GM08714 (cell line): Measurements from ENCODE around the gene ATP6V1F.

Experiments used
- H3K4me3 ChIP-seq: fragments of 200-500 bp; sonication (Bioruptor generic); 2 replicates; pipeline ENCODE4 v1.5.1; 2014; ENCODE audit warnings: mild to moderate bottlenecking, low read length, inconsistent platforms
- ZNF274 ChIP-seq: IDR thresholded peaks from 2 replicates; pipeline ENCODE4 v1.6.1; 2012; ENCODE audit warnings: mild to moderate bottlenecking, low read depth, low read length

Gene ATP6V1F

GRCh38 chr7:128840326-128841170, 22.1 kb upstream of the ATP6V1F start:
- no peak overlapping the region for H3K4me3 ChIP-seq
- TF ChIP-seq ZNF274 = no peak

- H3K4me3 ChIP-seq = no peak overlapping the region
- TF ChIP-seq ZNF274 = no peak
Observed at GRCh38 chr7:128841171-128841690, 21.4 kb upstream of the ATP6V1F start.

GRCh38 chr7:128841921-128842673, 20.6 kb upstream of the ATP6V1F start:
- no peak for TF ChIP-seq ZNF274
- no peak overlapping the region for H3K4me3 ChIP-seq

DNA sequence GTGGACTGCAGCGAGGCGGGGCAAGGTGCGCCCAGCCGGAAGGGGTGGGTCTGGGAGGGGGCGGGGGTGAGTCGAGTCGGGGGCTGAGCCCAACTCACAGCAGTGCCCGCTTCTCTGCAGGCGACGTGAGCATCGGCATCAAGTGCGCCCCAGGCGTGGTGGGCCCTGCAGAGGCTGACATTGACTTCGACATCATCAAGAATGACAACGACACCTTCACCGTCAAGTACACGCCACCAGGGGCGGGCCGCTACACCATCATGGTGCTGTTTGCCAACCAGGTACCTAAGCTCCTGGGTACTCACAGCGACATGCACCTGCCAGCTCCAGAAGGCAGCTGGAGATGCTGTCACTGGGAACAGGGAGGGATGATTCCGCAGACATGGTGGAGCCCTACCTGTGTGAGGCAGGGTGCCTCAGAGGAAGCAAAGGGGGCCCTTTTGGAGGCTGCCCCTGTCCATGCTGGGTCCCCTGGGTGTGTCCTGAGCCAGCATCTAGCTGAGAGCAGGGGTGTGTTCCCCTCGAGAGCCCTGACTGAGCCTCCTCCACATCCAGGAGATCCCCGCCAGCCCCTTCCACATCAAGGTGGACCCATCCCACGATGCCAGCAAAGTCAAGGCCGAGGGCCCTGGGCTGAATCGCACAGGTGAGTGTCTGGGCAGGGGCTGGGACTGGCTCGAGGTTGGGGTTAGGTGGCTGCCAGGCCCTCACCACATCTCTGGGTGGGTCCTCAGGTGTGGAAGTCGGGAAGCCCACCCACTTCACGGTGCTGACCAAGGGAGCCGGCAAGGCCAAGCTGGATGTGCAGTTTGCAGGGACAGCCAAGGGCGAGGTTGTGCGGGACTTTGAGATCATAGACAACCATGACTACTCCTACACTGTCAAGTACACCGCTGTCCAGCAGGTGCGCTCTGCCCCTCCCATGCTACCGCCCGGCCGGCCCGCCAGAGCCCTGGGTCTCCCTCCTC, 19.7 kb upstream of the ATP6V1F start:
- no peak overlapping the region for H3K4me3 ChIP-seq
- no peak for TF ChIP-seq ZNF274

- no peak overlapping the region for H3K4me3 ChIP-seq
- TF ChIP-seq ZNF274 = no peak
Observed at GRCh38 chr7:128843938-128844621, 18.6 kb upstream of the ATP6V1F start.

DNA sequence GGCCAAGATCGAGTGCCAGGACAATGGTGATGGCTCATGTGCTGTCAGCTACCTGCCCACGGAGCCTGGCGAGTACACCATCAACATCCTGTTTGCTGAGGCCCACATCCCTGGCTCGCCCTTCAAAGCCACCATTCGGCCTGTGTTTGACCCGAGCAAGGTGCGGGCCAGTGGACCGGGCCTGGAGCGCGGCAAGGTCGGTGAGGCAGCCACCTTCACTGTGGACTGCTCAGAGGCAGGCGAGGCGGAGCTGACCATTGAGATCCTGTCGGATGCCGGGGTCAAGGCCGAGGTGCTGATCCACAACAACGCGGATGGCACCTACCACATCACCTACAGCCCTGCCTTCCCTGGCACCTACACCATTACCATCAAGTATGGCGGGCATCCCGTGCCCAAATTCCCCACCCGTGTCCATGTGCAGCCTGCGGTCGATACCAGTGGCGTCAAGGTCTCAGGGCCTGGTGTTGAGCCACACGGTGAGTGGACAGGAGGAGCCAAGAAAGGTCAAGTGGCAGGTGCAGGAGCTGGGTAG, 17.8 kb upstream of the ATP6V1F start:
- no peak overlapping the region for H3K4me3 ChIP-seq
- TF ChIP-seq ZNF274 = no peak

DNA sequence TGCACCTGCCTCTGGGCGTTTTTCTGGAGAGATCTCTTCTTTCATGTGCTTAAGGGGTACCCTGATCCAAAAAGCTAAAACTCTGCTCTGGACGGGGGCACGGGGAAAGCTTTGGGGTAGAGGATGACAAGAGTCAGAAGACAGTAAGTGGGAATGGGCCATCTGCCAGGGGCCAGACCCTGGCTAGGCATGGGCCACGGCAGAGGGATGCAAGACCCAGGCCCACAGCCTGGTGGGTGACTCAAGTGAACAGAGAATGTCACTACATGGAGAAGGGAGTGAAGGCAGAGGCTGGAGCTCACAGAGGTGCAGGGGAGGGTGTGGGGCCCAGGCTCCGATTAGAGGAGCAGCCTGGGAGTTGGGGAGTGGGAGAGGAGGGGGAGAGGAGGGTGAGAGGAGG, 17.2 kb upstream of the ATP6V1F start:
- H3K4me3 ChIP-seq = no peak overlapping the region
- TF ChIP-seq ZNF274 = no peak

DNA sequence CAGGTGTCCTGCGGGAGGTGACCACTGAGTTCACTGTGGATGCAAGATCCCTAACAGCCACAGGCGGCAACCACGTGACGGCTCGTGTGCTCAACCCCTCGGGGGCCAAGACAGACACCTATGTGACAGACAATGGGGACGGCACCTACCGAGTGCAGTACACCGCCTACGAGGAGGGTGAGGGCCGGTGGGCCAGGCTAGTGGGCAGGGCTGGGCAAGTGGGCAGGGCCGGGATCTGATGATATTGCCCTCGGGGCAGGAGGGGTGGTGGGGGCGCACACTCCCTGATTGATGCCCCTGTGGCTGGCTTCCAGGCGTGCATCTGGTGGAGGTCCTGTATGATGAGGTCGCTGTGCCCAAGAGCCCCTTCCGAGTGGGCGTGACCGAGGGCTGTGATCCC, 16.7 kb upstream of the ATP6V1F start:
- H3K4me3 ChIP-seq = no peak overlapping the region

GRCh38 chr7:128846781-128847444, 15.7 kb upstream of the ATP6V1F start:
- H3K4me3 ChIP-seq = no peak overlapping the region
- no peak for TF ChIP-seq ZNF274

More for the DNA sequence above, 16.7 kb upstream of the ATP6V1F start:
- TF ChIP-seq ZNF274 = no peak

DNA sequence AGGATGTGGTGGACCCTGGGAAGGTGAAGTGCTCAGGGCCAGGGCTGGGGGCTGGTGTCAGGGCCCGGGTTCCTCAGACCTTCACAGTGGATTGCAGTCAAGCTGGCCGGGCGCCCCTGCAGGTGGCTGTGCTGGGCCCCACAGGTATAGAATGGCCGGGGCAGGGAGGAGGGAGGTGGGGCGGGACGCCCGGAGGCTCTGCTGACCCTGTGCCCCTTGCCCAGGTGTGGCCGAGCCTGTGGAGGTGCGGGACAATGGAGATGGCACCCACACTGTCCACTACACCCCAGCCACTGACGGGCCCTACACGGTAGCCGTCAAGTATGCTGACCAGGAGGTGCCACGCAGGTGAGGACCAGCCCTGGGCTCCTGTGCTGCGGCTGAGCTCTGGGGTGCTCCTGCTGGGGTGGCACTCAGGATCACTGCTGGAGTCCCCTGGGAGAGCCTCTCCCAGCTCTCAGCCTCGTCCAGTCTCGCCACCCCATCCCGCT, 14.9 kb upstream of the ATP6V1F start:
- no peak for TF ChIP-seq ZNF274
- no peak overlapping the region for H3K4me3 ChIP-seq

- H3K4me3 ChIP-seq = no peak overlapping the region
- TF ChIP-seq ZNF274 = no peak
Observed at GRCh38 chr7:128848289-128849155, 14.1 kb upstream of the ATP6V1F start.

- TF ChIP-seq ZNF274 = no peak
- H3K4me3 ChIP-seq = no peak overlapping the region
Observed at GRCh38 chr7:128849156-128849515, 13.5 kb upstream of the ATP6V1F start.
